NCI-H2196 (cell line): ENCODE data around the gene FEV.

ENCODE experiments used
- DNase-seq: peaks from one replicate; lab custom pipeline; 2025; ENCODE audit not compliant: unreplicated experiment; lab: John Stamatoyannopoulos, UW

FEV gene

DNA sequence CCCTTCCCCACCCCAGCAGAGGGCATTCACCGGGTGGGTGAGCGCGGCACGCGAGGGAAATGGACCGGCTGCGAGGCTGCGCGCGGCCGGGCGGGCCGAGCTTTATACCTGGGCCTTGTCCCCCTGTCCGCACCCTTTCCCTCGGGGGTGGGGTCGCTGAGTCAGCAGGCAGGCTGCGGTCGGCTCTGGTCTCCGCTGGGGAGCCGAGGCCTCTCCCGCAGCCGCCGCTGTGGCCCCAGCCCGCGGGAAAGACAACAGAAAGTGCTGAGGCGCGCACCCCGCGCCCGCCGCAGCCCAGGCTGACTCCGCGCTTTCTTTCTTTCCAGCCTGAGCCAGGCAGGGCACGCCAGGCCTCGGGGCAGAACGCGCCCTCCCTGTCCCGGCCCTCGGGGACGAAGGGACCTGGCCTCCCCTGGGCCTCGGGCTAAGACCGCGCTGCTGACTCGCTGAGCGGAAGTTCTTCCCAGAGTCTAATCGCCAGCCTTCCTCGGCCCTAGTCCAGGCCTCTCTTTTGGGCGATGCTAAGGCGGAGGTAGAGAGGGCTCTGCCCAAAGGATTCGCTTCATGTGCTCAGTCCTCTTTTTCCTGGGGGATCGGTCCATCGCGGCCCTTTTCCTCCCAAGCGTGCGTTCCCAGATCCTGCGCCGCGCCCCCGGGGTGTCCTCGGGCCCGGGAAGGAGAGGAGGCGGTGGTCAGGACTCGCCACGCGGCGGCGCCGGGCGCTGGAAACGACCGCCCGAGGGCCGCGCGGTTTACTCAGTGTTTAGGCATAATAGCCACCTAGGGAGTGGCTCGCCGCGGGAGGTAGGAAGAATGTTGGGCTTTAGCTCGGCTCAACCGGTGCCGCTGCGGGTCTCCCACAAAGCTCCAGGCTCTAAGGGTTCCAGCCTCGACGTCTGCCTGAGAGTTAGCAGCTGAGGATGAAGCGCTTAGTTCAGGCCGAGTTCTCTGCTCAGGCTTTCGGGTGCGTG is 8.6 kb upstream of the FEV start, which contains the start of gene CRYBA2:
Gene CRYBA2, minus strand, starts transcription at position 78 of the 971 bp plus-strand sequence. CDS start 246 bp downstream, outside the sequence.
- no peak for DNase-seq

DNA sequence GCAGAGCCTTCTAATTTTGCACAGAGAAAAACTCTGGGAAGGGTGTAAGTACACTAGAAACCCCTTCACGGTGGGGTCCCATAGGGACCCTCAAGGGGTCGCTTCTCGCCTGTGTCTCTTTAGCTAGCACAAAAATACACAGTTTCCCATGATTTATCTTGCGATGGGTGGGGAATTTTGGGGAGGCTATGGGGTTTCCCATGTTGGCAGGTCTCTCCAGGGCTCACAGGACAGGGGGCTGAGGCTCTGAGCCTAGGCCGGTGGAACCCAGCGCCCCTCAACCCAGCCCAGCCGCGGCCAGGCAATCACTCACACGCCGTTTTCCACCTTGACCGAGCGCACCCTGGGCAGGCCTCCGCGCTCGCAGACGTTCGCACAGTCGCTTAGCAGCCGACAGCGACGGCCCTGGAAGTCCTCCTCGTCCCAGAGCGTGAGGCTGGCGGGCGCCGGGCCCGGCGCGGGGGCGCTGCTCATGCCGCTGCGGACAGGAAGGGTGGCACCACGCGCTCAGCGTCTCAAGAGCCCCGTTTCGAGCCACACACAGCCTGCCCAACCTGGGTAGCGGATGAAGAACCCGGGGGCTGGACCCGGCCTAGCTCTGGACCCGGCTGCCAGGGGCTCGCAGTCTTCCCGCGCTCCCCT is 7.8 kb upstream of the FEV start:
- no peak for DNase-seq

DNA sequence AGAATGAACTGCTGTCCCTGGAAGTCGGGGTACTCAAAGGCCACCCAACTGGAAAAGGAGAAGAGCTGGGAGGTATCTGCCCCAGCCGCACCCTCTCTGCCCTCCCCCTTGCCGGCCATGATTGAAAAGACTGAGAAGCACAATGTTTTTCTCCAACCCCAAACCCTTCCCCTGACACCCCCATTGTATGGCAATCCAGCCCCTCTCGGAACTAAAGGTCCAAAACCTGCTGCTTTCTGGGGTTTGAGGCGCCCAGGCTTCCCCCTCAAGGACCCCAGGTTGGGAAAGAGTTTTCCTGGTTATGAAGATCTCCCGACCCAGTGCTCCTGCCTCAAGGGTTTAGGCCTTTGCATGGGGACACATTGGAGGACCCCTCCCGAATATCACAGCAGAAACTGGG is 7.2 kb upstream of the FEV start:
- DNase-seq: no peak

DNA sequence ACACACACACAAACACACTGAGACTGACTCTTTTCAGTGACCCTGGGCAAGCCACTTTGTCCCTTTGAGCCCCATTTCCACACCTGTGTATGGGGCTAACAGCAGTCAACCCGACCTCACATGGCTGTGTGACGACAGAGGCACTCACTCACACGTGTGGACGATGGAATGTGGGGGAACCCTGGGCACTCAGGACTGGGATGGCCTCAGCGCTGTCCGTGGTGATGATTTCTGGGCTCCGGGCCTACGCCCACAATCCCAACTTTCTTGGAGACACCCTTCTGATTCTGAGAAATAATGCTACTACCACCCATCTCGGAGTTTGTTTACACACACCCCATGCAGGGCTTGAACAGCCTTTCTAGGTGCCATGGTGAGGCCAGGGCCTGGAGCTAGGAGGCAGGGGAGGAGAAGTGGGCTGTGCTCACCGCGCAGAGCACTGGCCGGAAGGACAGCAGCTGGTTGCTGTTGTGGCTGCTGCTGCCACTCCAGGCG is 6.7 kb upstream of the FEV start:
- no peak for DNase-seq

DNA sequence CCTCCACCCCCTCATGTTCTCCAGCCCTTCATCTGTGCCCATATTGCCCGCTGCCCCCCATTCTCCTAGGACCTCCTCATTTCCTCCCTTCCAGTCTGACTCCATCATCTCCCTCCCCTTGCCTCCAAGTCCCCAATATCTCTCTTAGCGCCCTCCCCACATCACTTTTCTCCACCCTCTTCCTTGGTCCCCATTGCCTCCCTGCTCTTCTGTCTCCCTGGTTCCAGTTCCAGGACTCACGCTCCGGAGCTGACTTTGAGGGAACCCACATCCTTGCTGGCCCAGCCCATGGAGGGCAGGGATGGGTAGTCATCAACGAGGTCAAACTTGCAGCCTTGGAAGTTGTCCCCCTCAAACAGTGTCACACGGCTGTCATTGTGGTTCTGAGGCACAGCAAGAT is 5.6 kb upstream of the FEV start:
- no peak for DNase-seq

DNA sequence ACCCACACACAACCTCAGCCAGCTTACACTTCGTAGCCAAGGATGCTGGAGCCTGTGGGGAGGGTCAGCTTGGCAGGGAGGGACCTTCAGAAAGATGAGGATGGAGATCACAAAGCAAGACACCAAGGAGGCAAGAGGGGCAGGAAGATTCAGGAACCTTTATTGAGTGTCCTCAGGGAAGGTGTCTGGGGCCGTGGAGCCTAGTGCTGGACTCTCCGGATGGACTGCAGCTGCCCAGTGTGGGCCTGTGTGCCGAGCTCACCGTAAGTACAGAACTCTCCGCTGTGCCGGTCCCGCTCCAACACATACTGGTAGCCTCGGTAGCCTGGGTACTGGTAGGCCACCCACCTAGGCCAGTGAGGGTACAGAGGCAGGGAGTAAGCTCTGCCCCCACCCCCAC is 5.1 kb upstream of the FEV start:
- DNase-seq: no peak

DNA sequence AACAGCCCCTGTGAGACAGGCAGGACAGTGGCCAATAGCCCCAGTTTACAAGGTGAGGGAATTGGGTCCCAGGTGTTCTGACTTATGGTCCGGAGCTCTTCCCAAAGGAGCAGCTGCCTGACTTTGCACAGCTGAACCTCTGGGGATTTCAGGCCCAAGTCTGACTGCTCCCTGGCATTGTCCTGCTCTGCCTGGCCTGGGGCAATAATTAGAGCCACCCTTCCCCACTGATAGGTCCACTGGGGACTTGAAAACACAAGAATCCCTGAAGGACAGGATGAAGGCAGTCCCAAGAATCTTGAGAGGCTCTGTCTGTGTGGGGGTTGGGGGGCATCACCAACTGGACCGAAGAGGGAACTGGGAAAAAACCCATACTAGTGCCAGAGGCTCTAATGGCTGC is 3.7 kb upstream of the FEV start:
- no peak for DNase-seq

DNA sequence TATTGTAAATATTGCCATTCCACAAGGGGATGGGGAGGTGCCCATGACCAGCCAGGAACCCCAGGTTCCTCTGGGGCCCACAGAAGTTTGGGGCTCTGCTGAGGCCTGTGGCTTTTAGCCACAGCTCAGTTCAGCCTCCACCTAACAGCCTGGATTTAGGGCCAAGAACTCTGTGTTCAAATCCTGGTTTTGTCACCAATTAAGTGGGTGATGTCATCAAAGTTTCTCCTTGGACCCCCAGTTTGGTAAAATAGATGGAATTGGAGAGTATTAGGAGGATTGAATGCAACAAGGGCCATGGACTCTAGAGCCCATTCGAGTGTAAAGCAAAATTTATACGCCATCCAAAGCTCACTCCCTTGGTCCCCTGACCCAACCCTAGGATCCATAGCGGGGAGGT is 3.2 kb upstream of the FEV start:
- DNase-seq: no peak

DNA sequence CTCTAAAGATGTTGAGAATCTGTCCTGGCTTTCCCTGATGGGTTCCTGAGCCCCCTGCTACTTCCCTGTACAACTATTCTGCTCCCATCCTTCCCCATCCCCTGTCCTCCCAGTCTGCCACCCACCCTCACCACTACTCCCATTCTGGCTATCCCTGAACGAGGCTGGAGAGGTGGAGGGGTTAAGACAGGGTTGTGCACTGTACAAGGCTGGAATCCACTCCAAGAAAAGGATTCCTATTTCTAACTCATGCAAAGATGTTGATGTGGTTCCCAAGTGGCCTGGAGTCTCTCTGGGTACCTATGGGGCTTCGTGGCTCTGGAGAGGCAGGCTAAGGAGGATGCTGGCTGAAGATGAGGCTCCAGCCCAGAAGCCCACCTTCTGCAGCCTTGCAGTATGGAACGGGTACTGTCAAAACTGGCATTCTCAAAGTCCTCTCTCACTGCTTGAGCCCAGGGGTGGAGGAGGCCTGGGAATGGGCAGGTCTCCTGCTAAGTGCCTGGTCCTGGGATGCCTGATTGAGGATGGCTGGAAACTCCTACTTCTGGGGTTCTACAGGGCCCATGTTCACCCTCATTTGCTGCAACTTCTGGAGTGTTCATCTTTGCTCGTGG is 1.3 kb upstream of the FEV start:
- DNase-seq: no peak

DNA sequence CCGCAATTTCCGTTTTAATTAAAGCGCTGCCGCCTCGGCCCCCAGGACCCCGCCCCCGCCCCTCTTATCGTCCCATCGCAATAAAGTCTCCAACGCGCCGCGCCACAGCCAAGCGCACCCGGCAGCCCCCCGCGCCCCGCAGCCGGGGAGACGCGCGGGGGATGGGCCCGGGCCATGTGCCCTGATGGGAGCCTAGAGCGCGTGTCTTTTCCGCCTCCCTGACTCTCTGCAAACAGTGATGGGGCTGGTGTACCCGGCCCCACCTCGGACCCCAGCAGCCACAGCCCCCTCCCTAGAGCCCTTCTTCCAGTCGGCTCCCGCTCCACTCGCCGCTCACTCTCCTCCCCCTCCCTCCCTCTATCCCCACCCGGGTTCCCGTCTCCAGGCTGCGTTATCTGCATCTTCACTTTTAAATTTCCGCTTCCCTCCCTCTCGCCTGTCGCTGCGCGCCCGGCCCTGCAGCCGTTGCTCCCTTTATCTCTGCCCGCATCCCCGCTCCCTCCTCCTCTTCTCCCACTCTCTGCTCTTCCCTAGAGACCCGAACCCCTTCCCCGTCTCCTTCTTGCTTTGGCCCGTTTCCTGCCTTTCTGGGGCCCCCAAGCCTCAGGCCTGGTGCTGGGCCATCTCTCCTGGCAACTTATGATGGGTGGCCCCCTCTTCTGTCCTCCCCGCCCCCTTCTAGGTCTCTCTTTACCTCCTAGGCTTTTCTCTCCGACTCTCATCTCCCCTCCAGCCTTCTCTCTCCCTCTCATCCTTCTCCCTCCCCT is 524 bp upstream of the FEV start:
- no peak for DNase-seq

DNA sequence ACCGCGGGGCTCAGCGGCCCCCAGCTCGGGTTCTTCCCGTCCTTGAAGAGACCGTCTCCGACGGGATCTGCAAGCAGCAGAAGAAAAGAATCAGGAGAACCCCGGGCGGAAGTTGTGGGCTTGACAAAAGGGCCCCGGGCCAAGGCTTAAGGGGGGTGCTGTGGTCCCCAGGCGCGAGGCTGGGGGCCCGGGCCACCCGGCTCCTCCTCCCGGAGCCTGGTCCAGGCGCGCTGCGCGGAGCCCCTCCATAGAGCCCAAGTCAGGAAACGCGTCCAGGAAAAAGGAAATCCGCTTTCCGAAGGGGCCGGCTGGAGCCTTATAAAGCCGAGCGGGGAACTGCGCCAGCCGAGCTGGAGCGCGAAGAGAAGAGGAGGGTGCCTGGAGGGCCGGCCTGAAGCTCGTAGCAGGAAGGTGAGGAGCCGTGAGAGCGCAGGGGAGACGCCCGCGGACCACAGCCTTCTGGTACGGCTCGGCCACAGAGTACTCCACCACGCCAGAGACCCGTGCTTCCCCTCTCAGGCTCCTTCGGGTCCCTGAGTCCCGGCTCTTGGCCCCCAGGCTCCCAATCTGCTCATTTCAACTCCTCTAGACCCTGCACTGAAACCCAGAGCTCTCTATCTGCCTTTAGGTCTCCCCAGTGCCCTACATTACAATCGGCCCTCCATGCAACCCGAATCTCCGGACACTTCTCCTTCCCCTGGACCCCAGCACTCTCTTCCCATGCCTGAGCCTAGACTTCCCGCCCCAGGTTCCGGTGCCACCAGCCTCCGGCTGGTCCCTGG is 554 bp downstream of the FEV start:
- no peak for DNase-seq

DNA sequence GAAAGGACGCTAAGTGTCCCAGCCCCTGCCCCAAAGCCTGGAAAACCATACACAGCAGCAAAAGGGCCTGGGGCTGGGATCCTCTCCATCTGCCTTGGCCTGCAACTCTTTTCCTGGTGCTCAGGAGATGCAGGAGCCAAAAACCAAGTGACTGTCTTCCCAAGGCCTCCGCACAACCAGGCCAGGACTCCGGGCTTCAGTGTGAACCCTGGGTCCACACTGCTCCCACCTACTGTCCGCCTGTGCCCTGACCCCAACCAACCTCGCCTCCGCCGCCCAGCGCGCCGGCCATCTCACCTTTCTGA is 1.1 kb downstream of the FEV start:
- DNase-seq: no peak

DNA sequence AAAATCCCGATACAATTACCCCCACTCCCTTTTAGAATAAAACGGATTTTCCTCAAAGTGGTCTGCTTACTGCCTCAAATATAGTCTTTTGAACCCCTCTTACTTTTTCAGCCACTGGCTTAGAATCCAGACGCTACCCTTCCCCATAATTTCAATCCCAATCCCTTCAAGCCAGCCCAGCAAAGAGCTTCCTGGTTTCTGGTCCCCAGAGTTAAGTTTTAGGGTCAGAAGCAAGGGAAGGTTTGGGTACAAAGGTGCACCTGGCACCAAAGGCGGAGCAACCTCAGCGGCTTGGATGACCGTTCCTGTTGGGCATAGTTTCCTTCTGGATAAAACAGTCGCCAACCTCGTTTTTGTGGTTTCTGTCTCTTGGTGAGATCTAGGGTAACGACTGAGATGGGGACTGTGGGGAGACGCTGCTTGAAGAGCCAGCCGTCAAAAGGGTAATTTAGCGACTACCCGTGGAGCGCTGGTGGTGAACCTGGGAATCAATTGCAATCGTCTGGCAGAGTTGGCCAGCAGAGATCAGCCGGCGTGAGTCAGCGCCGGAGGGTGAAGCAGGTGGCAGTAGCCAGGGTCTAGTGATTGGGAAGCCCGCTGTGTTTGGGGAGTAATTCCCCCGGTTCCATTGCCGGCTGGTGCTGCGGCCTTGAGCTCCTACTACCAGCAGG is 1.6 kb downstream of the FEV start:
- no peak for DNase-seq

DNA sequence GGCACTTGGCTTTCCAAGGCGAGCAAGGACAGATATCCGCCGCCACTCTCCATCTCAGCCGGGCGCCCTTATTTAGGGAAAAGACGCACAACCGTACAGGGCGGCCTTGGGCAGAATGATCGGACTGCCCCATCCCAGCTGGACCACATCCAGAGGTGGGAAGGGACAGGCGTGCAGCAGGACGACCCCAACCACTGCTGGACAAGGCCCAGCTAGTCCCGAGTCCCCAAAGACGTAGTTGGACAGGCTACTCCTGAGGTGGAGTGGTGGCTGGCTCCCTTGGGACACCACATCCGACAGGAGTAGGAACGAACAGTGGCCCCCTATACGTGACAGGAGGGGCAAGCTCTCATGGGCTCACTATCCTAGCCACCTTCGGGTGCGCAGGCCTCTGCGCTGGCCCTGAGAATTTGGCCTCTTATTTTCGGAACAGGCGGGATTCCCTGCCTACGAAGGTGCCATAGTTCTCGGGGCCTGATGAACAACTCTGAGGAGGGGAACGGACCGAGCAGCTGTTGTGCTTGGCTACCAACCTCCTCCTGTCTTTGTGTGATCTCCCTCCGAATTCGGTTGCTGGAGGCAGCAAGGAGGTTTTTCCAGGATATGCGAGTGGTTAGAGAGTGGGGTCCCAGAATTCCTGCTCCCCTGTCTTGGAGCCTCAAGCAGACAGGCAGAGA is 2.3 kb downstream of the FEV start:
- DNase-seq: no peak

DNA sequence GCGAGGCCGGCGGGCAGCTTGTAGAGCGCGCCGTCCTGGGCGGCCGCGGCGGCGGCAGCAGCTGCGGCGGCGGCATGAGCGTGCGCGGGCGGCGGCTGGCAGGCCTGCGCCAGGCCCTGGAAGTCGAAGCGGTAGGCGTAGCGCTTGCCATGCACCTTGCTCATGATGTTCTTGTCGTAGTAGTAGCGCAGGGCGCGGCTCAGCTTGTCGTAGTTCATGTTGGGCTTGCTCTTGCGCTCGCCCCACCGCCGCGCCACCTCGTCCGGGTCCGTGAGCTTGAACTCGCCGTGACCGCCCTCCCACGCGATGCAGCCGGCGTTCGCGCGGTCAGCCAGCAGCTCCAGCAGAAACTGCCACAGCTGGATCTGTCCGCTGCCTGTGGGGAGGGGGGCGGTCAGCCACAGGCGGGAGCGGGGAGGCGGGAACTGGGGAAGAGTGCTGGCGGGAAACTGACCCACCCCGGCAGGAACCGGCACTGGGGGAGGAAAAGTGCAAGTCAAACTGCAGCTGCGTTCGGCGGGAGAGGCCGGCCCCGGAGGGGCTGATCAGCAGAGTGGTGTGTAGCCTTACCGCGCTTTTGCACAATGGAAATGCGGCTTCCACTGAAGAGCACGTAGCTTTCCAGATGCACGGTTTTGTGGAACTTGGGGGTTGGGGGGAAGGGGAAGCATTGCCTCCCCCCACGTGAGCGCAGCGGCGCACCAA is 3.0 kb downstream of the FEV start:
- DNase-seq: no peak

DNA sequence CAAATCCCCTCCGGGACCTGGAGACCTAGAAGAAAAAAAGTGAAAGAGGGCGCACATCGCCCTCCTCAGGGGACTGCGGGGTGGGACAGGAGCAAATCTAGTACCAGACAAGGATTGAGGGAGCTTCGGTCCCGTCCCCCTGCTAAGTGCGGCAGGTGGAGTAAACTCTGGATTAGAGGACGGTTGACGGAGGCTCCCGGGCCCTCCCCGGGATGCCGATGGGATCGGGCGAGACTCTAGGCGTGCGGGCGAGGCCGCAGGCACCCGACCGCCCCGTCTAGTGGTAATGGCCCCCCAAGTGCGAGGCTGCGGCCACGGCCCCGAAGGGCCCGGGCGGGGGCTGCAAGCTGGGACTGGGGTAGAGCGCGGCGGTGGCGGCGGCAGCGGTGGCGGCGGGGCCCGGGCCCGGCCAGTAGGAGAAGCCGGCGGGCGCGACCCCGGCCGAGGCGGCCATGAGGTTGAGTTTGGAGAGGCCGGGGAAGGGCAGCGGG is 3.5 kb downstream of the FEV start:
- no peak for DNase-seq

DNA sequence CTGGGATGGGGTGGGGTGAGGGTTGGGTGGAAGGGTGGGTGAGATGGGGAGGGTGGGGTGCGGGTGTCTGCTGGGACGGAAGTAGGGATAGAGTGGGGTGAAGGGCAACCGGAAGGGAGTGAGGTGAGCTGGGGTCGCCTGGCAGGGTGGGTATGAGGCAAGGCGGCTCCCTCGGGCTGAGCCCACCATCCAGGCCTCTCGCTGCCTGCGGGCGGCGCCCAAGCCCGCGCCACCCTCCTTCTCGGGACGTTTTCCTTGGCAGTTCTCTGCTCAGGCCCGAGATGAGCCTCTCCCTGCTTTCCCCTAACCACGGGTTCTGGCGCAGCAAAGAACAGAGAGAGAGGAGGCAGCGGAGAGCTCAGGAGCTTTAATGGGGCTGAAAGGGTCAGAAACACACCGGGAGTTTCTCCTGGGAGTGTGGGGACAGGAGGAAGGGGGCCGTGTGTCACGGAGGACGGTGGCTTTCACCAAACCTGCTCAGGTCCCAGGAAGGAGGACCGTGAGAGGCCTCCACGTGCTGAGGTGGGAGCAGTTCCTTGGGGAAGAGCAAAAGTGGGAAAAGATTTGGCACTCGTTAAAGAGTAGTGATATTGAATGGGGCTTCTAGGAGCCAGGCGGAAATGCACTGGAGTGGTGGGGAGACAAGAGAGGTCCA is 4.1 kb downstream of the FEV start:
- no peak for DNase-seq
